LNCaP clone FGC (cell line): ENCODE data around the gene TOPAZ1.
A peak's percentile ranks its signal among the peaks of the same experiment; 100 is the strongest.

Source experiments
- DNase-seq: peaks from one replicate; pipeline ENCODE4 v3.0.0-alpha.2; 2011; ENCODE audit warnings: low read depth
- H3K4me3 ChIP-seq: 2 replicates; pipeline ENCODE4 v1.5.1; 2011; ENCODE audit warnings: mild to moderate bottlenecking, low read depth, low read length, control low read depth
- TF ChIP-seq, protein P1 (sequence below): IDR thresholded peaks from 2 replicates; pipeline ENCODE4 v1.5.1; 2012; ENCODE audit warnings: mild to moderate bottlenecking; ENCODE audit not compliant: control insufficient read depth, insufficient read depth; ENCODE audit errors: extremely low read depth

Gene TOPAZ1

DNA sequence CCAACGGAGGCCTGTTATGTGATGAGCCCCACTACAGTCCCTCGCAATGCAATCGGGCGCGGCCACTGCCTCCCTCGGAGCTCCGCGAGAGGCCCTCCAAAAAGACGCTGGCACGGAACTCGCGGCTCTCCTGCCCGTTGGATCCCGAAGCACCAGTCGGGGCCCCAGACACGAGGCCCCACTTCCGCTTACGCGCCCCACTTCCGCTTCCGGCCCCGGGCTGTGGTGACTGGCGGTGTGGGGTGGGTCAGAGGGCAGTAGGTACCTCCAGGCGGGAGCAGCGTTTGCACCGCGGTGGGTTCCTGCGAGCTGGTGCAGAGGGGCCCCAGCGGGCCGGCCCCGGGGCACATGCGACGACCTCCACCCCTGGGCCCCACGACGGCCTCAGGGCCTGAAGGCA lies at the start of gene TOPAZ1:
Gene TOPAZ1, plus strand, starts transcription at position 181 of the 400 bp plus-strand sequence. Its CDS starts 168 bp downstream, at position 349.
- DNase-seq = no peak
- TF ChIP-seq, protein P1, sequence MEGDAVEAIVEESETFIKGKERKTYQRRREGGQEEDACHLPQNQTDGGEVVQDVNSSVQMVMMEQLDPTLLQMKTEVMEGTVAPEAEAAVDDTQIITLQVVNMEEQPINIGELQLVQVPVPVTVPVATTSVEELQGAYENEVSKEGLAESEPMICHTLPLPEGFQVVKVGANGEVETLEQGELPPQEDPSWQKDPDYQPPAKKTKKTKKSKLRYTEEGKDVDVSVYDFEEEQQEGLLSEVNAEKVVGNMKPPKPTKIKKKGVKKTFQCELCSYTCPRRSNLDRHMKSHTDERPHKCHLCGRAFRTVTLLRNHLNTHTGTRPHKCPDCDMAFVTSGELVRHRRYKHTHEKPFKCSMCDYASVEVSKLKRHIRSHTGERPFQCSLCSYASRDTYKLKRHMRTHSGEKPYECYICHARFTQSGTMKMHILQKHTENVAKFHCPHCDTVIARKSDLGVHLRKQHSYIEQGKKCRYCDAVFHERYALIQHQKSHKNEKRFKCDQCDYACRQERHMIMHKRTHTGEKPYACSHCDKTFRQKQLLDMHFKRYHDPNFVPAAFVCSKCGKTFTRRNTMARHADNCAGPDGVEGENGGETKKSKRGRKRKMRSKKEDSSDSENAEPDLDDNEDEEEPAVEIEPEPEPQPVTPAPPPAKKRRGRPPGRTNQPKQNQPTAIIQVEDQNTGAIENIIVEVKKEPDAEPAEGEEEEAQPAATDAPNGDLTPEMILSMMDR = no peak
- H3K4me3 ChIP-seq = no peak within 1 kb of the TSS

DNA sequence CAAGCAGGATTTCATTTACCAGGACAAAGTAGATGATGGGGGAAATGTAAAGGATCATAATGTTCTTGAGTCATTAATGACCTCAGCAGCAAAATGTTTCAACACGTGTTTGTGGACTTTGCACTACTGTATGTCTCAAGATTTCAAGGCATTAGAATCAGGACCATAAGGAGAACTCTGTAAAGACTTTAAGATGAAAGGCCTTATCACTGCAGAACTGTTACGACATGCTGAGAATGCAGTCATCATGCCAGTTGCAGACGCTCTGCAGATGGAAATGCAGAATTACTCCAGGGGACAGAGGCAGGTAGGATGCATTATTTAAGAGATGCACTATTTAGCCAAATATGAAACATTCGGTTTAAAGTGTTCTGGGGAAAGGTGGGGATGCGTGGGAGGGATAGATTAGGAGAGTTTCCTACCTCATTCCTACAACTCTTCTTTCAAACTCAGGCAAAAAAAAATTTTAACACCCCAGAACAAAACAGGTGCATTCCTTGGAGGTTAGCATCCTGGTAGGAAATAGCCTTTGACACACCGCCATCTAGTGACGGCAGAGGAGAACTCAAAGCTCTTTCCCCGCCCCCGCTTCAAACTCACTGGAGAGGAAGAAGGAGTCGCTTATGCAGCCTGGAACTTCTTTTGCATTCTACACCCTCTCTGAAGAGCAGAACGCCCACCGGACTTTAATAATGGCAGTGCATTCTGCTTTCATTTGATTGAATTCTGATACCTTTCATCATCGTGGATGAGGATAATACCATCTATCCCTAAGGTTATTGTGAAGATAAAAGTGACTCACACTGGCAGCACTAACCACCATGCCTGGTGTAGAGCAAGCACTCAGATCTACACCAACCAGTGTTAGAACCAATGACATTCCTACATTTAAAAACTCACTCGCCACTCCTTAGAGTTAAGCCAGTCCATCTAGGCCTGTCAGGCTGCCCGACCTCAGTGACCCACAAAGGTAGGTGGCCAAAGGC lies 43.1 kb upstream of the TOPAZ1 start:
- H3K4me3 ChIP-seq = no peak overlapping the region
- peak; percentile 37 for DNase-seq
- TF ChIP-seq, protein P1 = peak; percentile 80

DNA sequence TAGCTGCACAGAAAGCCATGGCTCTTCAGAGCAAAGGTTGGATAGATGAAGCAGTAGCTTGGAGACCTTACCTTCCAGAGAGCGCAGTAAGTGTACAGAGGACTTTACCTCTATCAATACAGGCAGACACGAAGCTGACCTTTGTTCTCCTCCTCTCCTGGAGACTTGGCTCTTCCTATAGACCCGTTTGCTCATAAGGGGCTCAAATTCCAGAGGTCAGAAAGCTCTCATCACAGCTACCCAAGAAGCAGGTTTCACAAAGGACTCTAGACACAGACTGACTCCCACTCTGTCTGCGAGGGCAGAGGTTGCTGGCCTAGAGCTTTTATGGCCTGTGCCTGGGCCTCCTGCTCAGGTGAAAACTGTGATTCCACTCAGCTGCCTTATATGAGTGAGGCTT lies 35.4 kb upstream of the TOPAZ1 start:
- DNase-seq = no peak
- TF ChIP-seq, protein P1 = no peak
- H3K4me3 ChIP-seq = no peak overlapping the region

DNA sequence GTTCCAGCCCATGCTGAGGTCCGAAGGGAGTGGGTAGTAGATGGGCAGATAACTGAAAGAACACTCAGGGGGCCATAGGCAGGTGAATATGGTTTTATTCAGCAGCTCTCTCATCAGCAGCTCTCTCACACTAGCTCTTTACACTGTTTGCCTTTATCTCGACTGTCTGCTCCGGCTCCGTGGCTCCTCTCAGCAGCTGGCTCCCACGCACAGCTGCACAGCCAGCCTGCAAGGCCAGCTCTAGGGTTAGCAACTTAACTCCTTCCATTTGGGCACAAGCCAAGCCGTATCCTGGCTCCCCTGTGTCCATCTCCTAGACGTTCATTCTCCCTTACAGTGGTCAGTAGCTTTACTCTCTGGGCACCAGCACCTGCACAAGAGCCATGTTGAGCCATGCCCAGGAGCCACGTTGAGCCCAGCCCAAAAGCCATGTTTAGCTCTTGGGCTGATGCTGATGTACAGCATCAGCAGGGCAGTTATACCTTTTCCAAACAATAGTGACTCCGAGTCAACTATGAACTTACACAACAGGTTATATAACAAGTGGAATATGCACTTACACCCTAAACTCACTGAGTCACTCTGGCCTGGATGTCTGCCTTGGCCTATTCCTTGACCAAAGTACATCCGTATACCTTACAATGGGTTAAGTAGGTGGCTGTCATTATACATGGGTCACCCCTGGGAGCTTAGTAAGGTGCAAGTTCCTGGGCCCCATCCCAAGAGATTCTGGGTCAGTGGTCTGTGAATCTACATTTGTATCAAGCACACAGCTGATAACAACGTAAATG lies 34.6 kb upstream of the TOPAZ1 start:
- no peak overlapping the region for H3K4me3 ChIP-seq
- TF ChIP-seq, protein P1 = no peak
- no peak for DNase-seq

DNA sequence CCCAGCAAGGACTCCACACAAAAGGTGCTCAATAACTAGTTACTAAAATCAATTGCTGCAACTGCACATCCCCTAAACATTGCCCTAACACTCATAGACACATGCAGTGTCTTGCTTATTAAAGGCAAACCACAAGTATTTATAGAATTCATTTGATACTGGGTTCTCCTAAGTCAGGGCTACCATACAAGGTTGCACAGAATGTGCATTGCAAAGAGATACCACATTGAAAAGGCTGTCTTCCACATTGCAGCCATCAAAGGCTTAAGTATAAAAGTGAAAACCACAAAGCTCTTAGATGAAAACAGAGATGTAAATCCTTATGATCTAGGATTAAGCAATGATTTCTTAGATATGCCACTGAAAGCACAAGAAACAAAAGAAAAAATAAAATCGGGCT lies 33.6 kb upstream of the TOPAZ1 start:
- TF ChIP-seq, protein P1 = no peak
- H3K4me3 ChIP-seq = no peak overlapping the region
- DNase-seq = no peak

DNA sequence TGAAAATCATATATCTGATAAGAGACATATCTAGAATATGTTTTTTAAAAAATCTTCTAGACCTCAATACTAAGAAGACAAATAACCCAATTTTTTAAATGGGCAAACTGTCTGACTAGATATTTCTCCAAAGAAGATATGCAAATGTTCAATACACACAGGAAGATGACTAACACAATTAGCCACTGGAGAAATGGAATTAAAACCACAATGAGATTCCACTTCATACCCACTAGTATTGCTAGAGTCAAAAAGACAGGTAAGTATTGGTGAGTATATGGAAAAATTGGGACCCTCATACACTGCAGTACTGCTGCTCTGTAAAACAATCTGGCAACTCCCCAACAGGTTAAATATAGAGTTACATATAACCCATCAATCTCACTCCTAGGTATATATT lies 33.1 kb upstream of the TOPAZ1 start:
- no peak for DNase-seq
- TF ChIP-seq, protein P1 = no peak
- no peak overlapping the region for H3K4me3 ChIP-seq
